H9 (cell line): ENCODE results near the gene FARS2. TPM values are rescaled to one million over a fixed set of nuclear protein-coding genes. Genes with fewer than 3 reads are reported as not detected.

Experiments used
- DNase-seq: peaks from one replicate; pipeline ENCODE4 v3.0.0-alpha.2; 2017
- H2AFZ ChIP-seq: one replicate; pipeline ENCODE4 v1.6.1; 2013; ENCODE audit warnings: mild to moderate bottlenecking, low read length, control low read depth, moderate library complexity
- H2AK5ac ChIP-seq: 2 replicates; pipeline ENCODE4 v1.6.1; 2013; ENCODE audit warnings: low read length, control low read depth, mixed read lengths; ENCODE audit not compliant: insufficient read length
- H2BK120ac ChIP-seq: one replicate; pipeline ENCODE4 v1.6.1; 2013; ENCODE audit warnings: low read depth, mild to moderate bottlenecking, low read length, control low read depth, inconsistent platforms; ENCODE audit not compliant: poor library complexity, severe bottlenecking
- H2BK12ac ChIP-seq: 2 replicates; pipeline ENCODE4 v1.6.1; 2013; ENCODE audit warnings: low read length, control low read depth, mixed read lengths, low read depth; ENCODE audit not compliant: insufficient read length
- H2BK15ac ChIP-seq: 2 replicates; pipeline ENCODE4 v1.6.1; 2013; ENCODE audit warnings: low read depth, low read length, control low read depth
- H2BK20ac ChIP-seq: one replicate; pipeline ENCODE4 v1.6.1; 2013; ENCODE audit warnings: low read depth, mild to moderate bottlenecking, low read length, control low read depth, inconsistent platforms; ENCODE audit not compliant: poor library complexity, severe bottlenecking
- H2BK5ac ChIP-seq: 2 replicates; pipeline ENCODE4 v1.6.1; 2013; ENCODE audit warnings: low read length, control low read depth, mixed read lengths; ENCODE audit not compliant: insufficient read length
- H3K14ac ChIP-seq: 2 replicates; pipeline ENCODE4 v1.6.1; 2013; ENCODE audit warnings: low read length, control low read depth; ENCODE audit not compliant: insufficient read depth
- H3K18ac ChIP-seq: 2 replicates; pipeline ENCODE4 v1.6.1; 2013; ENCODE audit warnings: low read depth, mild to moderate bottlenecking, mixed read lengths, low read length, control low read depth; ENCODE audit not compliant: insufficient read length
- H3K23ac ChIP-seq: 2 replicates; pipeline ENCODE4 v1.6.1; 2013; ENCODE audit warnings: low read length, control low read depth, mixed read lengths, low read depth; ENCODE audit not compliant: insufficient read length
- H3K23me2 ChIP-seq: 2 replicates; pipeline ENCODE4 v1.6.1; 2013; ENCODE audit warnings: low read depth, mild to moderate bottlenecking, mixed read lengths, low read length, control low read depth; ENCODE audit not compliant: insufficient read length, poor library complexity, severe bottlenecking
- H3K27ac ChIP-seq: 2 replicates; pipeline ENCODE4 v1.5.1; 2013; ENCODE audit warnings: low read length, control low read depth, mixed read lengths, low read depth; ENCODE audit not compliant: insufficient read length
- H3K27me3 ChIP-seq: 2 replicates; pipeline ENCODE4 v1.6.1; 2013; ENCODE audit warnings: low read length, control low read depth, inconsistent platforms; ENCODE audit not compliant: insufficient read depth
- H3K4ac ChIP-seq: 2 replicates; pipeline ENCODE4 v1.6.1; 2013; ENCODE audit warnings: low read depth, mild to moderate bottlenecking, control low read depth, inconsistent platforms, low read length, moderate library complexity
- H3K4me1 ChIP-seq: 2 replicates; pipeline ENCODE4 v1.6.1; 2013; ENCODE audit warnings: low read length, control low read depth, inconsistent platforms; ENCODE audit not compliant: insufficient read depth
- H3K4me2 ChIP-seq: 2 replicates; pipeline ENCODE4 v1.6.1; 2013; ENCODE audit warnings: low read length, control low read depth, mixed read lengths; ENCODE audit not compliant: insufficient read length, insufficient read depth
- H3K56ac ChIP-seq: 2 replicates; pipeline ENCODE4 v1.6.1; 2013; ENCODE audit warnings: low read depth, mild to moderate bottlenecking, mixed read lengths, low read length, control low read depth; ENCODE audit not compliant: insufficient read length
- H3K79me1 ChIP-seq: 2 replicates; pipeline ENCODE4 v1.6.1; 2013; ENCODE audit warnings: low read depth, mild to moderate bottlenecking, moderate library complexity, low read length, control low read depth, inconsistent platforms; ENCODE audit not compliant: insufficient read depth, poor library complexity, severe bottlenecking
- H3K79me2 ChIP-seq: 2 replicates; pipeline ENCODE4 v1.6.1; 2013; ENCODE audit warnings: low read length, control low read depth, inconsistent platforms; ENCODE audit not compliant: insufficient read depth
- H3K9ac ChIP-seq: 2 replicates; pipeline ENCODE4 v1.6.1; 2013; ENCODE audit warnings: low read length, control low read depth, mixed read lengths; ENCODE audit not compliant: insufficient read length; ENCODE audit errors: extremely low read depth
- H3K9me3 ChIP-seq: one replicate; pipeline ENCODE4 v1.6.1; 2013; ENCODE audit warnings: low read depth, low read length, inconsistent platforms; ENCODE audit not compliant: control insufficient read depth
- H3T11ph ChIP-seq: one replicate; pipeline ENCODE4 v1.6.1; 2013; ENCODE audit warnings: mild to moderate bottlenecking, low read length, control low read depth, inconsistent platforms
- H4K20me1 ChIP-seq: one replicate; pipeline ENCODE4 v1.6.1; 2013; ENCODE audit not compliant: control insufficient read depth, insufficient read length, insufficient read depth
- H4K5ac ChIP-seq: 2 replicates; pipeline ENCODE4 v1.6.1; 2013; ENCODE audit warnings: low read depth, mild to moderate bottlenecking, mixed read lengths, low read length, control low read depth; ENCODE audit not compliant: insufficient read length
- H4K8ac ChIP-seq: replicated peaks from 2 replicates; pipeline ENCODE4 v1.6.1; 2013; ENCODE audit warnings: low read length, control low read depth, mixed read lengths, low read depth; ENCODE audit not compliant: insufficient read length
- H4K91ac ChIP-seq: 2 replicates; pipeline ENCODE4 v1.6.1; 2013; ENCODE audit warnings: low read depth, mild to moderate bottlenecking, moderate library complexity, mixed read lengths, low read length, control low read depth; ENCODE audit not compliant: insufficient read length
- H3K27ac Mint-ChIP-seq, 3 experiments: 2 replicates in 2 of 3; 3 replicates in 1 of 3; pipeline ENCODE4 v1.8.0; 2020 to 2021; ENCODE audit warnings: mixed read lengths in 3 of 3, mild to moderate bottlenecking in 1 of 3, moderate library complexity in 1 of 3
- H3K27me3 Mint-ChIP-seq: 2 replicates; pipeline ENCODE4 v1.8.0; 2021; ENCODE audit warnings: low read depth, mild to moderate bottlenecking, moderate library complexity, mixed read lengths
- H3K36me3 Mint-ChIP-seq, 3 experiments: 2 replicates in 2 of 3; 3 replicates in 1 of 3; pipeline ENCODE4 v1.8.0; 2020 to 2021; ENCODE audit warnings: low read depth in 3 of 3, mixed read lengths in 3 of 3; ENCODE audit not compliant: insufficient read depth in 1 of 3
- H3K4me1 Mint-ChIP-seq, 2 experiments: 2 replicates each; pipeline ENCODE4 v1.8.0; 2020; ENCODE audit warnings: mixed read lengths in 2 of 2
- H3K4me3 Mint-ChIP-seq, 2 experiments: 2 replicates in 1 of 2; 3 replicates in 1 of 2; pipeline ENCODE4 v1.8.0; 2020 to 2021; ENCODE audit warnings: mild to moderate bottlenecking in 2 of 2, mixed read lengths in 2 of 2, moderate library complexity in 1 of 2
- H3K9me3 Mint-ChIP-seq, 2 experiments: 2 replicates in 1 of 2; 3 replicates in 1 of 2; pipeline ENCODE4 v1.8.0; 2020; ENCODE audit warnings: mild to moderate bottlenecking in 2 of 2, mixed read lengths in 2 of 2, moderate library complexity in 1 of 2
- CTCF ChIP-seq: fragments of 200-600 bp; sonication (generic); conservative IDR thresholded peaks from 3 replicates; pipeline ENCODE4 v1.8.0; 2021; ENCODE audit warnings: antibody characterized with exemption, mild to moderate bottlenecking
- WGBS: extraction: QIAGEN DNeasy Blood & Tissue Kit; methylation state at CpG from one replicate; pipeline ENCODE4 v1.1.7; 2013; ENCODE audit warnings: missing lambda C conversion rate, low lambda C conversion rate, mixed read lengths; ENCODE audit not compliant: insufficient read length; ENCODE audit errors: extremely low coverage; 5-methylcytosine and 5-hydroxymethylcytosine counted together
- total RNA-seq: library from RNA; stranded (reverse); gene quantifications from 2 replicates; pipeline ENCODE4 v1.2.1, GENCODE V29; 2021

Gene FARS2
- total RNA-seq, 1 experiment from 2014 or later = 8.5 TPM

- Histone ChIP-seq H3K27ac (no peak overlapping the region), H4K91ac (no peak overlapping the region), H3T11ph (no peak overlapping the region), H2BK15ac (no peak overlapping the region), H2BK5ac (no peak overlapping the region), H3K9me3 (no peaks in the 10 kb centered on the region), H3K18ac (no peak overlapping the region), H4K5ac (no peak overlapping the region), H2BK12ac (no peak overlapping the region), H4K20me1 (no peaks in the 10 kb centered on the region), H2AK5ac (no peak overlapping the region), H3K14ac (no peak overlapping the region), H3K9ac (no peak overlapping the region), H3K23ac (no peak overlapping the region), H2BK120ac (no peak overlapping the region), H3K56ac (no peak overlapping the region), H2BK20ac (no peak overlapping the region), H4K8ac (no peak overlapping the region), H3K79me2 (peaks cover 2% of the 10 kb centered on the region; the same call in 1 of the 2 replicates), H3K79me1 (peaks cover 2% of the 10 kb centered on the region), H3K4me1 (0 out of 2 replicates have a peak, but pooled peaks cover 2% of the 10 kb centered on the region), H3K4me2 (no peak overlapping the region), H2AFZ (no peak overlapping the region), H3K23me2 (no peaks in the 10 kb centered on the region), H3K27me3 (no peaks in the 10 kb centered on the region), H3K4ac (no peak overlapping the region)
- Mint-ChIP-seq H3K27me3 (no peaks in the 10 kb centered on the region), H3K9me3 (no peaks in the 10 kb centered on the region), H3K4me3 (no peak overlapping the region), H3K36me3 (no peaks in the 10 kb centered on the region), H3K27ac (no peak overlapping the region; a peak in 1 of 7 replicates), H3K4me1 (peaks cover 4 to 9% of the 10 kb centered on the region in 2 experiments)
- TF ChIP-seq CTCF = no peak
- no CpG with 5 or more reads among the region's 2 CpGs for WGBS
- DNase-seq = no peak
Measured at GRCh38 chr6:5287966-5288297, 26.6 kb downstream of the FARS2 start.
